Neuronal stem cell (in vitro differentiated cells): ENCODE measurements around the gene SCN5A.

ENCODE experiments used
- DNase-seq: peaks from one replicate; pipeline ENCODE4 v3.0.0-alpha.2; 2013; ENCODE audit warnings: low spot score
- H2AFZ ChIP-seq: one replicate; pipeline ENCODE4 v1.6.1; 2013; ENCODE audit warnings: mild to moderate bottlenecking, low read length, inconsistent platforms
- H2AK5ac ChIP-seq: 2 replicates; pipeline ENCODE4 v1.6.1; 2013; ENCODE audit warnings: low read depth, mild to moderate bottlenecking, inconsistent platforms, low read length, moderate library complexity, mixed read lengths
- H2BK120ac ChIP-seq: 2 replicates; pipeline ENCODE4 v1.6.1; 2013; ENCODE audit warnings: low read depth, mild to moderate bottlenecking, inconsistent platforms, low read length, moderate library complexity, mixed read lengths
- H2BK12ac ChIP-seq: one replicate; pipeline ENCODE4 v1.6.1; 2013; ENCODE audit warnings: low read length, inconsistent platforms
- H2BK15ac ChIP-seq: 2 replicates; pipeline ENCODE4 v1.6.1; 2013; ENCODE audit warnings: mild to moderate bottlenecking, low read length, inconsistent platforms, mixed read lengths
- H2BK5ac ChIP-seq: one replicate; pipeline ENCODE4 v1.6.1; 2013; ENCODE audit warnings: inconsistent platforms, mild to moderate bottlenecking, low read length, moderate library complexity
- H3K14ac ChIP-seq: one replicate; pipeline ENCODE4 v1.6.1; 2013; ENCODE audit warnings: low read length, inconsistent platforms
- H3K18ac ChIP-seq: 2 replicates; pipeline ENCODE4 v1.6.1; 2013; ENCODE audit warnings: low read length, inconsistent platforms
- H3K23ac ChIP-seq: 2 replicates; pipeline ENCODE4 v1.6.1; 2013; ENCODE audit warnings: low read depth, mild to moderate bottlenecking, mixed read lengths, low read length, inconsistent platforms; ENCODE audit not compliant: poor library complexity
- H3K27ac ChIP-seq: replicated peaks from 3 replicates; pipeline ENCODE4 v1.5.1; 2013; ENCODE audit warnings: low read length, inconsistent platforms
- H3K27me3 ChIP-seq, 3 experiments: 2 replicates each; pipeline ENCODE4 v1.6.1; 2013; ENCODE audit warnings: low read length in 3 of 3, mild to moderate bottlenecking in 2 of 3, inconsistent platforms in 1 of 3, low read depth in 1 of 3, mixed read lengths in 1 of 3, moderate library complexity in 1 of 3; ENCODE audit not compliant: control insufficient read depth in 3 of 3, insufficient read depth in 3 of 3
- H3K36me3 ChIP-seq, 2 donors: replicated peaks in 1 of 2; 2 replicates each; pipeline ENCODE4 v1.6.1; 2013; ENCODE audit warnings: low read length in 2 of 2; ENCODE audit not compliant: control insufficient read depth in 2 of 2, insufficient read depth in 2 of 2
- H3K4ac ChIP-seq: 2 replicates; pipeline ENCODE4 v1.6.1; 2013; ENCODE audit warnings: inconsistent platforms, mild to moderate bottlenecking, low read length, moderate library complexity
- H3K4me1 ChIP-seq, 2 donors: 1 replicate in 1 of 2; 2 replicates in 1 of 2; pipeline ENCODE4 v1.6.1; 2013; ENCODE audit warnings: low read length in 2 of 2, low read depth in 1 of 2; ENCODE audit not compliant: control insufficient read depth in 2 of 2, insufficient read depth in 1 of 2
- H3K4me2 ChIP-seq: one replicate; pipeline ENCODE4 v1.6.1; 2013; ENCODE audit warnings: mild to moderate bottlenecking, low read length, inconsistent platforms; ENCODE audit not compliant: insufficient read depth, poor library complexity, severe bottlenecking
- H3K4me3 ChIP-seq, 2 donors: 2 replicates each; pipeline ENCODE4 v1.5.1; 2013; ENCODE audit warnings: low read length in 2 of 2, mild to moderate bottlenecking in 2 of 2, inconsistent platforms in 1 of 2, moderate library complexity in 1 of 2
- H3K79me1 ChIP-seq: one replicate; pipeline ENCODE4 v1.6.1; 2013; ENCODE audit warnings: low read depth, mild to moderate bottlenecking, inconsistent platforms, low read length, moderate library complexity
- H3K9ac ChIP-seq: one replicate; pipeline ENCODE4 v1.6.1; 2013; ENCODE audit warnings: mild to moderate bottlenecking, low read depth, low read length, inconsistent platforms; ENCODE audit not compliant: poor library complexity
- H3K9me3 ChIP-seq, 2 donors: replicated peaks in 1 of 2; 2 replicates each; pipeline versions ENCODE3 to v1.6.1; 2013; ENCODE audit warnings: low read length in 2 of 2, mild to moderate bottlenecking in 2 of 2, inconsistent platforms in 1 of 2, low read depth in 1 of 2, mixed read lengths in 1 of 2, moderate library complexity in 1 of 2; ENCODE audit not compliant: control insufficient read depth in 2 of 2, insufficient read depth in 1 of 2
- H4K8ac ChIP-seq: one replicate; pipeline ENCODE4 v1.6.1; 2013; ENCODE audit warnings: low read depth, mild to moderate bottlenecking, inconsistent platforms, low read length, moderate library complexity
- H4K91ac ChIP-seq: one replicate; pipeline ENCODE4 v1.6.1; 2013; ENCODE audit warnings: low read length, low read depth, mild to moderate bottlenecking, inconsistent platforms; ENCODE audit not compliant: poor library complexity
- WGBS, 2 donors: extraction: QIAGEN DNeasy Blood & Tissue Kit; methylation state at CpG; one replicate each; pipeline ENCODE4 v1.1.7; 2013; ENCODE audit warnings: missing lambda C conversion rate in 2 of 2, mixed read lengths in 1 of 2; ENCODE audit not compliant: insufficient read length in 2 of 2, insufficient replicate concordance in 1 of 2; ENCODE audit errors: extremely low coverage in 2 of 2; 5-methylcytosine and 5-hydroxymethylcytosine counted together

Gene SCN5A

DNA sequence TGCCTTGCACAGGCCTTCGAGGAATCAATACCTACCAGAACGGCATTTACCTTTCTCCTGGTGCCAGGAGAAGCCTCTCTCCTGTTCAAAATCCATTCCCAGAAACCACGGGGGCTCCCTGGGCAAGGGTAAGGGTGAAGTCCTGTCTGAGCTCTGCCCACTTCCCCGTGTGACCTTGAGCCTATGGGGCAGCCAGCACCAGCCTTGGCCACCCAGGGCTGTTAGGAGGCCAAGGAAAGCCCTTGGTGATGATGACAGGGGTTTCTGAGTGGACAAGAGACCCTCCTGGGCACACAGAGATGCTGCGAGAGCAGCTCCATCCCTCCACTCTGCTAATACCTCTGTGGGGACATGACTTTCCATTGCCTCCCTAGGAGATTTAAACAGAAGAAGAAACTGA is 5.9 kb downstream of the SCN5A start:
- Histone ChIP-seq H2BK5ac (no peak overlapping the region), H3K9ac (no peak overlapping the region), H3K4me2 (no peak overlapping the region), H3K4ac (no peak overlapping the region), H3K27me3 (peaks cover 0 to 92% (median 11%) of the 10 kb centered on the region in 3 experiments), H3K79me1 (no peaks in the 10 kb centered on the region), H3K14ac (no peak overlapping the region), H3K27ac (no peak overlapping the region), H3K4me3 (no peak overlapping the region), H2BK12ac (no peak overlapping the region), H2AK5ac (peak overlapping the region; percentile 16), H3K36me3 (no peaks in the 10 kb centered on the region), H4K91ac (no peak overlapping the region), H4K8ac (no peak overlapping the region), H3K18ac (peak overlapping the region; percentile 31), H3K4me1 (peaks cover 0 to 19% of the 10 kb centered on the region in 2 donors), H2BK15ac (no peak overlapping the region), H3K9me3 (no peaks in the 10 kb centered on the region), H2BK120ac (no peak overlapping the region), H2AFZ (no peak overlapping the region), H3K23ac (no peak overlapping the region)
- no peak for DNase-seq
- WGBS, 2 donors = no CpG with 5 or more reads among the region's 5 CpGs

DNA sequence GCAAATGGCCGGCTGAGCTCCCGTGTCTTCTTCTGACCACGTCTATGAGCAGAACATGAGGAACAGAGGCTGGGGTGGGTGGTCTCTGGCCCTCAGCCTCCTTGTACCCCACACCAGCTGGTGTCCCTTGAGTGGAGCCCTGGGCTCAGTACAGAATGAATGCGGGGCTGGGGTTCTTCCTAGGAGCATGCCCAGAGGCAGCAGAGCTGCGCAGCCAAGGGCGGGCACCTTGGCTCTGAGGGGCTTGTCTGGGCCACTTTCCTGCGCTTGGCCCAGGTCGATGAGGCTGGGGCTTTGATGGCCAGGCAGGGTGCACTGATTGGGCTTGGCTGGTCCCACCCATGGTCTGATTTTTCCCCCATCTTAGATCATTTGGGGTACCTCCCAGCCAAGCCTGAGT is 6.4 kb downstream of the SCN5A start:
- Histone ChIP-seq H3K14ac (peak overlapping the region; percentile 49), H3K18ac (peak overlapping the region; percentile 31), H4K91ac (no peak overlapping the region), H3K9me3 (no peaks in the 10 kb centered on the region), H3K4me3 (no peak overlapping the region), H2AFZ (no peak overlapping the region), H2BK5ac (no peak overlapping the region), H3K23ac (no peak overlapping the region), H2AK5ac (peak overlapping the region; percentile 16), H3K4me1 (peaks cover 0 to 19% of the 10 kb centered on the region in 2 donors), H3K27ac (no peak overlapping the region), H3K79me1 (no peaks in the 10 kb centered on the region), H3K9ac (no peak overlapping the region), H2BK15ac (no peak overlapping the region), H2BK12ac (no peak overlapping the region), H3K4ac (no peak overlapping the region), H3K36me3 (no peaks in the 10 kb centered on the region), H2BK120ac (no peak overlapping the region), H3K27me3 (peaks cover 0 to 92% (median 6%) of the 10 kb centered on the region in 3 experiments), H4K8ac (no peak overlapping the region), H3K4me2 (no peak overlapping the region)
- WGBS, 2 donors = no CpG with 5 or more reads among the region's 8 CpGs
- no peak for DNase-seq

DNA sequence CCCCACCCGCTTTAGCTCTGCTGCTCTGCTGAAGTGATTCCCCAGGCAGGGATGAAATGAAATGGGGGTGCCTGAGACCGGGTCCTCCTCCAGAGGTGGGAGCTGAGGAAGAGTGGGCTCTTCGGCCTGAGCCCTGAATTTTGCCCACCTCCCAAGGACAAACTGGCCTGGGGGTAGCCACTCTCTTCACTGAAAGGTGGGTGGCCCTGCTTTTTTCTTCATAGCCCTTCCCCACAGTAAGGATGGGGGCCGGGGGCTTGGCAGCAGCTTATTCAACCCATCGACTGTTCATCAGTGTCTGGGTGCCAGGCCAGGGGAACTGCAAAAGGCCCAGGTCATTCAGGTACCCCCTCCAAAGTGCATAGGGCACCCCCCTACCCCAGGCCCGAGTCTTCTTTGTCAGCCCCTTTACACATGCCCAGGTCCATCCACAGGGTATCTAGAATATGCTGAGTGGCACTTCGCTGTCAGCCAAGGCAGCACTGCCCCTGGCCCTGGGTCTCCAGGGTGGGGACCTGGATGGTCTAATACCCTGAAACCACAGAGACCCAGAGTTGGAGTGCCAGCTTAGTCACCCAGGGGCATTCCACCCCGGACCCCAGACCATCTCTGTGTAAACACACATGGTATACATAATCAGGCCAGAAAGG is 7.9 kb downstream of the SCN5A start:
- Histone ChIP-seq H3K27me3 (peaks cover 0 to 92% (median 0%) of the 10 kb centered on the region in 3 experiments), H3K27ac (no peak overlapping the region), H2BK120ac (no peak overlapping the region), H3K18ac (peak overlapping the region; percentile 66), H3K36me3 (no peaks in the 10 kb centered on the region), H2BK12ac (no peak overlapping the region), H3K79me1 (no peaks in the 10 kb centered on the region), H4K8ac (no peak overlapping the region), H3K9ac (no peak overlapping the region), H2BK15ac (no peak overlapping the region), H3K14ac (no peak overlapping the region), H4K91ac (no peak overlapping the region), H2BK5ac (no peak overlapping the region), H3K4me3 (no peak overlapping the region), H3K9me3 (no peaks in the 10 kb centered on the region), H3K4me1 (peaks cover 0 to 20% of the 10 kb centered on the region in 2 donors), H3K4me2 (peak overlapping the region; percentile 30), H3K4ac (no peak overlapping the region), H2AK5ac (peak overlapping the region; percentile 9), H3K23ac (peak overlapping the region; percentile 22), H2AFZ (no peak overlapping the region)
- no CpG with 5 or more reads among the region's 8 CpGs for WGBS, 2 donors
- DNase-seq = no peak

DNA sequence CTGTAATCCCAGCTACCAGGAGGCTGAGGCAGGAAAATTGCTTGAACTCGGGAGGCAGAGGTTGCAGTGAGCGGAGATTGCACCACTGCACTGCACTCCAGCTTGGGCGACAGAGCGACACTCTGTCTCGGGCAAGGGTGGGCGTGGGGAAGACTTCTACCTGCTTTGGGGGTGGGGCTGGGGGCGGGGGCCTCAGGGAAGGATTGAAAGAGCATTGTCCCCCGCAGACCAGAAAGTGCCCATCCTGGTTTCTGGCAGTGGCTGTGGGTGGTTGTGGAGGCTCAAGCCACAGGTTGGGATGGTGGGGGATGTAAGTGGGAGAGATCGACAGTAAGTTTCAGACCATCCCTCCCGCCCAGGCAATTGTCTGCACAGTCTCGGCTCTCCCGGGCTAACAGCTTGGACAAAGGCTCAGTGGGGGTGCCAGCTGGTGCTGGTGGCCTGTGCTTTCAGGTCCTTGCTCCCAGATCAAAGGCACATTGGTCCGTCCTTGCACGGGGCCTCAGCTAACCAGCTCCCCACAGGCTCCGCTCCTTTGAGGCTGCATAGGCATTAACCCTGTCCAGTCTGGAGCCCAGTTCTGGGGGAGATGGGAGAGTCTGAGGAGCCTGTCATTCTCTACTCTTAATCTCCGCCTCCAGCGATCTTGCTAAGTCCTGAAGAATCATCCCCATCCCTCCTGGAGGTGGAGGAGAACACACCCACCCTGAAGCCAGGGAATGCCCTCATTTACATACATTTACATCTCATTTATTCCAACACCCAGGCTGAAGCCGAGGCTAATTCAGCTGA is 8.6 kb downstream of the SCN5A start:
- Histone ChIP-seq H3K27me3 (peaks cover 0 to 92% (median 0%) of the 10 kb centered on the region in 3 experiments), H2AFZ (no peak overlapping the region), H2BK15ac (no peak overlapping the region), H2BK120ac (no peak overlapping the region), H3K36me3 (no peaks in the 10 kb centered on the region), H4K8ac (no peak overlapping the region), H3K9me3 (no peaks in the 10 kb centered on the region), H3K14ac (no peak overlapping the region), H2BK5ac (no peak overlapping the region), H3K4me1 (peaks cover 0 to 21% of the 10 kb centered on the region in 2 donors), H3K4ac (no peak overlapping the region), H3K4me2 (peak overlapping the region; percentile 30), H3K79me1 (no peaks in the 10 kb centered on the region), H2AK5ac (no peak overlapping the region), H3K18ac (peak overlapping the region; percentile 66), H3K9ac (no peak overlapping the region), H4K91ac (no peak overlapping the region), H3K27ac (no peak overlapping the region), H3K4me3 (no peak overlapping the region), H3K23ac (no peak overlapping the region), H2BK12ac (no peak overlapping the region)
- DNase-seq = peak; percentile 86
- no CpG with 5 or more reads among the region's 18 CpGs for WGBS, 2 donors
